ENCODE measurements around the gene PRKCB.
"Not testable (repeated sequence)": the region's sequence is repeated elsewhere in the genome, so short reads cannot be mapped to it uniquely, and the experiment has no call there.

The PRKCB gene

GRCh38 chr16:24228514-24228913 lies 392.7 kb downstream of the PRKCB start:
- no peak for DNase-seq (ENCODE audit: low read depth)
- H3K4me3 ChIP-seq (ENCODE audit: low read depth, low read length) = no peak overlapping the region
- TF ChIP-seq MYC (IDR thresholded peaks at IDR 0.05; ENCODE audit: low read depth, low read length) (no peak), POLR2A (IDR thresholded peaks at IDR 0.05; ENCODE audit: extremely low read depth, insufficient read length) (no peak), CTCF (IDR thresholded peaks at IDR 0.05; ENCODE audit: low read depth, low read length) (no peak), MAX (IDR thresholded peaks at IDR 0.05; ENCODE audit: low read depth, low read length) (no peak)

GRCh38 chr16:24232936-24233335 lies 397.2 kb downstream of the PRKCB start:
- H3K4me3 ChIP-seq (ENCODE audit: low read depth, low read length) = no peak overlapping the region
- TF ChIP-seq MYC (IDR thresholded peaks at IDR 0.05; ENCODE audit: low read depth, low read length) = no peak
- no peak for TF ChIP-seq CTCF (IDR thresholded peaks at IDR 0.05; ENCODE audit: low read depth, low read length)
- no peak for TF ChIP-seq POLR2A (IDR thresholded peaks at IDR 0.05; ENCODE audit: extremely low read depth, insufficient read length)
- TF ChIP-seq MAX (IDR thresholded peaks at IDR 0.05; ENCODE audit: low read depth, low read length) = no peak
- DNase-seq (ENCODE audit: low read depth) = no peak

- no peak for TF ChIP-seq MAX (IDR thresholded peaks at IDR 0.05; ENCODE audit: low read depth, low read length)
- no peak for TF ChIP-seq CTCF (IDR thresholded peaks at IDR 0.05; ENCODE audit: low read depth, low read length)
- no peak for TF ChIP-seq MYC (IDR thresholded peaks at IDR 0.05; ENCODE audit: low read depth, low read length)
- no peak for TF ChIP-seq POLR2A (IDR thresholded peaks at IDR 0.05; ENCODE audit: extremely low read depth, insufficient read length)
- no peak overlapping the region for H3K4me3 ChIP-seq (ENCODE audit: low read depth, low read length)
- peak; percentile 16 for DNase-seq (ENCODE audit: low read depth)
Measured at GRCh38 chr16:24234737-24235136, 399.0 kb downstream of the PRKCB start.

GRCh38 chr16:24235806-24236205 lies 400.0 kb downstream of the PRKCB start:
- no peak overlapping the region for H3K4me3 ChIP-seq (ENCODE audit: low read depth, low read length)
- TF ChIP-seq POLR2A (IDR thresholded peaks at IDR 0.05; ENCODE audit: extremely low read depth, insufficient read length) (no peak), MAX (IDR thresholded peaks at IDR 0.05; ENCODE audit: low read depth, low read length) (no peak), CTCF (IDR thresholded peaks at IDR 0.05; ENCODE audit: low read depth, low read length) (no peak), MYC (IDR thresholded peaks at IDR 0.05; ENCODE audit: low read depth, low read length) (no peak)
- no peak for DNase-seq (ENCODE audit: low read depth)

GRCh38 chr16:24238846-24239245 lies 403.1 kb downstream of the PRKCB start:
- H3K4me3 ChIP-seq (ENCODE audit: low read depth, low read length); DNase-seq (ENCODE audit: low read depth): not testable (repeated sequence)

- H3K4me3 ChIP-seq (ENCODE audit: low read depth, low read length) = no peak overlapping the region
- no peak for DNase-seq (ENCODE audit: low read depth)
- no peak for TF ChIP-seq CTCF (IDR thresholded peaks at IDR 0.05; ENCODE audit: low read depth, low read length)
- no peak for TF ChIP-seq MAX (IDR thresholded peaks at IDR 0.05; ENCODE audit: low read depth, low read length)
- TF ChIP-seq MYC (IDR thresholded peaks at IDR 0.05; ENCODE audit: low read depth, low read length) = no peak
- TF ChIP-seq POLR2A (IDR thresholded peaks at IDR 0.05; ENCODE audit: extremely low read depth, insufficient read length) = no peak
Measured at GRCh38 chr16:24246911-24247607, 411.3 kb downstream of the PRKCB start.

All from NB4 (cell line).